UCSD-AML1 (cell line): Measurements from ENCODE around the gene EBPL.
"Not testable (repeated sequence)": the region's sequence is repeated elsewhere in the genome, so short reads cannot be mapped to it uniquely, and the experiment has no call there.

Experiments
- DNase-seq: peaks from one replicate; lab custom pipeline; 2025; ENCODE audit not compliant: unreplicated experiment; lab: John Stamatoyannopoulos, UW

EBPL gene

GRCh38 chr13:49690995-49691784 lies at the start of gene EBPL:
TSS of gene EBPL (minus strand) at chr13:49691486. CDS start at chr13:49691424, 62 bp downstream.
- peak; percentile 89 for DNase-seq

- no peak for DNase-seq
Observed at GRCh38 chr13:49740870-49741269, 49.6 kb upstream of the EBPL start.

GRCh38 chr13:49739498-49740187 lies 48.4 kb upstream of the EBPL start:
- no peak for DNase-seq

GRCh38 chr13:49733181-49733951 lies 42.1 kb upstream of the EBPL start:
- no peak for DNase-seq

GRCh38 chr13:49731766-49732165 lies 40.5 kb upstream of the EBPL start:
- no peak for DNase-seq

- DNase-seq = no peak
Observed at GRCh38 chr13:49716615-49717014, 25.3 kb upstream of the EBPL start.

- DNase-seq = no peak
Observed at GRCh38 chr13:49714757-49715156, 23.5 kb upstream of the EBPL start.

- DNase-seq = no peak
Observed at GRCh38 chr13:49711218-49711863, 20.1 kb upstream of the EBPL start.

- not testable (repeated sequence) for DNase-seq
Observed at GRCh38 chr13:49704264-49704663, 13.0 kb upstream of the EBPL start.

- no peak for DNase-seq
Observed at GRCh38 chr13:49701491-49701890, 10.2 kb upstream of the EBPL start.

GRCh38 chr13:49697468-49697867 lies 6.2 kb upstream of the EBPL start:
- DNase-seq = no peak

- DNase-seq = no peak
Observed at GRCh38 chr13:49694446-49694845, 3.2 kb upstream of the EBPL start.

GRCh38 chr13:49693877-49694276 lies 2.6 kb upstream of the EBPL start:
- no peak for DNase-seq

GRCh38 chr13:49693191-49693733 lies 2.0 kb upstream of the EBPL start:
- no peak for DNase-seq

- DNase-seq = no peak
Observed at GRCh38 chr13:49690133-49690994, 922 bp downstream of the EBPL start.

GRCh38 chr13:49683489-49683888 lies 7.8 kb downstream of the EBPL start:
- DNase-seq = no peak

GRCh38 chr13:49681842-49682435 lies 9.3 kb downstream of the EBPL start:
- DNase-seq = no peak

- no peak for DNase-seq
Observed at GRCh38 chr13:49679246-49679645, 12.0 kb downstream of the EBPL start.

- no peak for DNase-seq
Observed at GRCh38 chr13:49678191-49678914, 12.9 kb downstream of the EBPL start.
